HL-60 (cell line): ENCODE measurements around the gene SHANK2.

Source experiments
- DNase-seq, 2 experiments: peaks; one replicate each; pipeline ENCODE4 v3.0.0-alpha.2; 2010 to 2020; ENCODE audit warnings: low read depth in 1 of 2, low spot score in 1 of 2
- H3K27ac ChIP-seq: fragments of 250-450 bp; sonication (Bioruptor Pico); replicated peaks from 2 replicates; pipeline ENCODE4 v1.5.1; 2020; ENCODE audit warnings: mild to moderate bottlenecking, moderate library complexity
- H3K27me3 ChIP-seq: fragments of 250-450 bp; sonication (Bioruptor Pico); 2 replicates; pipeline ENCODE4 v1.5.1; 2021; ENCODE audit warnings: mild to moderate bottlenecking, moderate library complexity; ENCODE audit not compliant: insufficient read depth, poor library complexity, severe bottlenecking
- H3K4me3 ChIP-seq: replicated peaks from 2 replicates; pipeline ENCODE4 v1.5.1; 2011; ENCODE audit warnings: mild to moderate bottlenecking, control low read depth, low read length; ENCODE audit not compliant: insufficient read depth
- CTCF ChIP-seq: IDR thresholded peaks from one replicate; pipeline ENCODE4 v1.5.1; 2011; ENCODE audit warnings: low read length, control low read depth, inconsistent platforms; ENCODE audit not compliant: insufficient read depth
- GABPA ChIP-seq: IDR thresholded peaks from 2 replicates; pipeline ENCODE4 v1.6.1; 2012; ENCODE audit warnings: low read depth
- POLR2AphosphoS5 ChIP-seq: IDR thresholded peaks from 2 replicates; pipeline ENCODE4 v1.6.1; 2012; ENCODE audit warnings: low read depth
- REST ChIP-seq: IDR thresholded peaks from 2 replicates; pipeline ENCODE4 v1.6.1; 2012; ENCODE audit warnings: low read depth; ENCODE audit not compliant: insufficient replicate concordance
- SPI1 ChIP-seq: IDR thresholded peaks from 2 replicates; pipeline ENCODE4 v1.6.1; 2012; ENCODE audit warnings: low read depth, mild to moderate bottlenecking, borderline replicate concordance

The SHANK2 gene

GRCh38 chr11:71282581-71283351 lies 30.4 kb upstream of the SHANK2 start:
- DNase-seq: no peak
- Histone ChIP-seq H3K4me3 (no peak overlapping the region), H3K27ac (no peak overlapping the region), H3K27me3 (no peaks in the 10 kb centered on the region)
- TF ChIP-seq CTCF (no peak), POLR2AphosphoS5 (no peak), REST (no peak), GABPA (no peak), SPI1 (no peak)

- TF ChIP-seq CTCF (no peak), POLR2AphosphoS5 (no peak), SPI1 (no peak), REST (no peak), GABPA (no peak)
- DNase-seq: no peak
- no peak overlapping the region for H3K4me3 ChIP-seq
- no peak overlapping the region for H3K27ac ChIP-seq
- no peaks in the 10 kb centered on the region for H3K27me3 ChIP-seq
These were observed 29.5 kb upstream of the SHANK2 start for GRCh38 chr11:71281831-71282230.

- Histone ChIP-seq H3K27me3 (no peaks in the 10 kb centered on the region), H3K27ac (no peak overlapping the region), H3K4me3 (no peak overlapping the region)
- no peak for DNase-seq
- TF ChIP-seq GABPA (no peak), POLR2AphosphoS5 (no peak), SPI1 (no peak), REST (no peak), CTCF (no peak)
These were observed 28.8 kb upstream of the SHANK2 start for GRCh38 chr11:71281204-71281603.
